Measurements from ENCODE around the gene OR10G8.

OR10G8 gene

GRCh38 chr11:124069429-124070401, 43.1 kb downstream of the OR10G8 start:
- DNase-seq (ENCODE audit: low read depth): peak; percentile 70
- H3K4me3 ChIP-seq (replicated peaks; ENCODE audit: low read depth, low read length): peak overlapping the region; percentile 50
- TF ChIP-seq, protein P1, sequence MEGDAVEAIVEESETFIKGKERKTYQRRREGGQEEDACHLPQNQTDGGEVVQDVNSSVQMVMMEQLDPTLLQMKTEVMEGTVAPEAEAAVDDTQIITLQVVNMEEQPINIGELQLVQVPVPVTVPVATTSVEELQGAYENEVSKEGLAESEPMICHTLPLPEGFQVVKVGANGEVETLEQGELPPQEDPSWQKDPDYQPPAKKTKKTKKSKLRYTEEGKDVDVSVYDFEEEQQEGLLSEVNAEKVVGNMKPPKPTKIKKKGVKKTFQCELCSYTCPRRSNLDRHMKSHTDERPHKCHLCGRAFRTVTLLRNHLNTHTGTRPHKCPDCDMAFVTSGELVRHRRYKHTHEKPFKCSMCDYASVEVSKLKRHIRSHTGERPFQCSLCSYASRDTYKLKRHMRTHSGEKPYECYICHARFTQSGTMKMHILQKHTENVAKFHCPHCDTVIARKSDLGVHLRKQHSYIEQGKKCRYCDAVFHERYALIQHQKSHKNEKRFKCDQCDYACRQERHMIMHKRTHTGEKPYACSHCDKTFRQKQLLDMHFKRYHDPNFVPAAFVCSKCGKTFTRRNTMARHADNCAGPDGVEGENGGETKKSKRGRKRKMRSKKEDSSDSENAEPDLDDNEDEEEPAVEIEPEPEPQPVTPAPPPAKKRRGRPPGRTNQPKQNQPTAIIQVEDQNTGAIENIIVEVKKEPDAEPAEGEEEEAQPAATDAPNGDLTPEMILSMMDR (IDR thresholded peaks at IDR 0.05; ENCODE audit: low read length, missing control alignments): peak; percentile 80

DNA sequence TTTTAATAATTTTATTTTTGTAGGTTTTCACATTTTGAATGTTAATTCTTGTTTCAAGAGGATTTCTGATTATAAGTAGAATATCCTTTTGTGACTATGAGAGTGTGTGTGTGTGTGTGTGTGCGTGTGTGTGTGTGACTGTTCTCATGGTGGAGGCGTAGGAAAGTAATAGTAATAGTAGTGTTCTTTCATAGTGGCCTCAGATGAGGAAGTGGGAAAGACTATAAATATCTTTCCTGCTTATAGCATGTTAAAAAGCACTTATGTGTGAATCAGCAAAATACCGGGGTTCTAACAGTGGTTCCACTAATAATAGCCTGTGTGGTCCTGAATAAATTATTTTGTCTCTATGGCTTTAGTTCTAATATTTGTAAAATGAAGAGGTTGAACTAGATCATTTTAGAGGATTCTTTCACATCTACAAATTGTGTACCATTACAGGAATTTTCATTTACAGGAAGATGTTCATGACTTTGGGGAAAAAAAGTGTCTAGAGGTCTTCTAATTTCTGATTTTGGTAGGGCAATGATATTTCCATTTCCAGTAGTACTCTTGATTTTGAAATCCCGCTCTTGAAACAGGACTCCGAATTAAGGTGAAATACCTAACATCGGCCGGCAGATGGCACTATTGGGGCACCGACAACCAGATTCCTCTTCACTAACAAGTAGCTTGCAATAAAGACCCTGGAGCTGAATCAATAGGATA, 44.5 kb downstream of the OR10G8 start:
- DNase-seq (ENCODE audit: low read depth): peak; percentile 91
- TF ChIP-seq, protein P1 (IDR thresholded peaks at IDR 0.05; ENCODE audit: low read length, missing control alignments): peak; percentile 67
- no peak overlapping the region for H3K4me3 ChIP-seq (replicated peaks; ENCODE audit: low read depth, low read length)

GRCh38 chr11:124071623-124071948, 45.0 kb downstream of the OR10G8 start:
- no peak overlapping the region for H3K4me3 ChIP-seq (replicated peaks; ENCODE audit: low read depth, low read length)
- TF ChIP-seq, protein P1 (IDR thresholded peaks at IDR 0.05; ENCODE audit: low read length, missing control alignments): no peak
- DNase-seq (ENCODE audit: low read depth): no peak

GRCh38 chr11:124072147-124072546, 45.5 kb downstream of the OR10G8 start:
- no peak for DNase-seq (ENCODE audit: low read depth)
- no peak overlapping the region for H3K4me3 ChIP-seq (replicated peaks; ENCODE audit: low read depth, low read length)
- TF ChIP-seq, protein P1 (IDR thresholded peaks at IDR 0.05; ENCODE audit: low read length, missing control alignments): no peak

DNA sequence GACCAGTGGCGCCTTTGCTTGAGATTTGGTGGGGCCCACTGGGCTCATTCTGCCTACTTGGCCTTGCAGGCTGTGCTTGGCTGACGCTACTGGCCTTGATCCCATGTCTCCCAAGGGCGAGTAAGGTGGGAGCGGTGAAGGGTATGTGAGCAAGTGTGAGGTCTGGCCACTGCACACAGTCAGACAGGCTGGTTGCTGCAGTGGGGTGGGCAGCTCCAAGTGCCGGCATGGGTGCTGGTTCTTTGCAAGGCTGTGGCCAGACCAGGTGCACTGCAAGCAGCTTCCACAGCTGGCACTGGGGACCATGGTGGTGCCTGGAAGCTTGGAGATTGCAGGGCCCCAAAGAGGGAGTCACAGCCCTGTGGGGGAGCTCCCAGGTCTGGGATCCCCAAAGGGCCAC, 48.0 kb downstream of the OR10G8 start:
- DNase-seq (ENCODE audit: low read depth): no peak
- TF ChIP-seq, protein P1 (IDR thresholded peaks at IDR 0.05; ENCODE audit: low read length, missing control alignments): no peak
- H3K4me3 ChIP-seq (replicated peaks; ENCODE audit: low read depth, low read length): no peak overlapping the region

GRCh38 chr11:124075492-124075840, 48.9 kb downstream of the OR10G8 start:
- no peak overlapping the region for H3K4me3 ChIP-seq (replicated peaks; ENCODE audit: low read depth, low read length)
- no peak for DNase-seq (ENCODE audit: low read depth)
- TF ChIP-seq, protein P1 (IDR thresholded peaks at IDR 0.05; ENCODE audit: low read length, missing control alignments): no peak

Data from fibroblast of pulmonary artery (primary cell).